Glomerular endothelial cell (primary cell): Measurements from ENCODE around the gene INTS1. TPM values are rescaled to one million over a fixed set of nuclear protein-coding genes. Genes with fewer than 3 reads are reported as not detected.

Source experiments
- DNase-seq: peaks from one replicate; pipeline ENCODE4 v3.0.0-alpha.2; 2011; ENCODE audit warnings: low read depth, low spot score; ENCODE audit errors: extremely low read depth
- total RNA-seq: library from RNA; depleted of rRNA; stranded (reverse); fragments of >200 nt; gene quantifications from 2 replicates; pipeline ENCODE4 v1.2.3, GENCODE V29; 2015

Gene INTS1, protein sequence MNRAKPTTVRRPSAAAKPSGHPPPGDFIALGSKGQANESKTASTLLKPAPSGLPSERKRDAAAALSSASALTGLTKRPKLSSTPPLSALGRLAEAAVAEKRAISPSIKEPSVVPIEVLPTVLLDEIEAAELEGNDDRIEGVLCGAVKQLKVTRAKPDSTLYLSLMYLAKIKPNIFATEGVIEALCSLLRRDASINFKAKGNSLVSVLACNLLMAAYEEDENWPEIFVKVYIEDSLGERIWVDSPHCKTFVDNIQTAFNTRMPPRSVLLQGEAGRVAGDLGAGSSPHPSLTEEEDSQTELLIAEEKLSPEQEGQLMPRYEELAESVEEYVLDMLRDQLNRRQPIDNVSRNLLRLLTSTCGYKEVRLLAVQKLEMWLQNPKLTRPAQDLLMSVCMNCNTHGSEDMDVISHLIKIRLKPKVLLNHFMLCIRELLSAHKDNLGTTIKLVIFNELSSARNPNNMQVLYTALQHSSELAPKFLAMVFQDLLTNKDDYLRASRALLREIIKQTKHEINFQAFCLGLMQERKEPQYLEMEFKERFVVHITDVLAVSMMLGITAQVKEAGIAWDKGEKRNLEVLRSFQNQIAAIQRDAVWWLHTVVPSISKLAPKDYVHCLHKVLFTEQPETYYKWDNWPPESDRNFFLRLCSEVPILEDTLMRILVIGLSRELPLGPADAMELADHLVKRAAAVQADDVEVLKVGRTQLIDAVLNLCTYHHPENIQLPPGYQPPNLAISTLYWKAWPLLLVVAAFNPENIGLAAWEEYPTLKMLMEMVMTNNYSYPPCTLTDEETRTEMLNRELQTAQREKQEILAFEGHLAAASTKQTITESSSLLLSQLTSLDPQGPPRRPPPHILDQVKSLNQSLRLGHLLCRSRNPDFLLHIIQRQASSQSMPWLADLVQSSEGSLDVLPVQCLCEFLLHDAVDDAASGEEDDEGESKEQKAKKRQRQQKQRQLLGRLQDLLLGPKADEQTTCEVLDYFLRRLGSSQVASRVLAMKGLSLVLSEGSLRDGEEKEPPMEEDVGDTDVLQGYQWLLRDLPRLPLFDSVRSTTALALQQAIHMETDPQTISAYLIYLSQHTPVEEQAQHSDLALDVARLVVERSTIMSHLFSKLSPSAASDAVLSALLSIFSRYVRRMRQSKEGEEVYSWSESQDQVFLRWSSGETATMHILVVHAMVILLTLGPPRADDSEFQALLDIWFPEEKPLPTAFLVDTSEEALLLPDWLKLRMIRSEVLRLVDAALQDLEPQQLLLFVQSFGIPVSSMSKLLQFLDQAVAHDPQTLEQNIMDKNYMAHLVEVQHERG (N-terminal part only)
- 67.0 and 85.4 TPM in 2 replicates for total RNA-seq

DNA sequence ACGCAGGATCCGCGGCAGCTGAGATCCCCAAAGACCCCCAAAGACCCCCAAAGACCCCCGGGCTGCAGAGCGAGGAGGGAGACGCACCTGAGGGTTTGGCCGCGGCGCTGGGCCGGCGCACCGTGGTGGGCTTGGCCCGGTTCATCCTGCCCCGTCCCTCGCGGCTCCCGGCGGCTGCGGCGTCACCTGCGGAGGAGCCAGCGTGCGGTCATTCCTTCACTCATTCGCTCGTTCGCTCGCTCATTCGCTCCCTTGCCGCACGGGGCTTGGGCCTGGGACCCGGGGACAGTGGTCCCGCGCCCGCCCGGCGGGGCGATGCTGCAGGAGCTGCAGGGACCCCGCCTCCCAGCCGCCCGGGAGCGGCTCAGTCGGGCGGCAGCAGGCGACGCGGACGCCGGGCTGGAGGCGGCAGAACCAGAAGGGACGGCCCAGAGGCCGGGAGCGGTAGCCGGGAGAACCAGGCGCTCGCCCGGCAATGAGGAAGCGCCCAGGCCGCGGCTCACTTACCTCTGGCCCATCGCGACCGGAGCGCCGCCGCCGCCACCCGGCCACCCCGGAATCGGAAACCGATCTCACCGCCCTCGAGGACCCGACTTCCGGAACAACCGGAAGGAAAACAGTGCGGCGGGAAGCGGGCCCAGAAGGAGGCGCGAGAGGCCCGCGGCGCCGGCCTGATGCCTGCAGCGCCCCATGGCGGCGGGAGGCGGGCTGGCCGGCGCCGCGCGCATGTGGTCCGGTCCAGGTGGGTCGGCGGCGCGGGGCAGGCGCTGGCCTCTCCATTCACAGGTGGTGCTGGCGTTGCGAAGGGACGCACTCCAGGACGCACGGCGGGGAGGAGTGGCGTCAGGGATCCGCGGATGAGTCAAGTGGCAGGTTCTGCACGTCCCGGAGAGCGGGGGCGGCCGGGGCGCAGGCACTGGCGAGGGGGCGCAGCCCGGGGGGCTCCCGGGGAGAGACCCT, at the start of gene INTS1:
TSS of gene INTS1 (minus strand) at position 574 of the 960 bp plus-strand sequence. CDS start at position 145, 429 bp downstream.
- no peak for DNase-seq

DNA sequence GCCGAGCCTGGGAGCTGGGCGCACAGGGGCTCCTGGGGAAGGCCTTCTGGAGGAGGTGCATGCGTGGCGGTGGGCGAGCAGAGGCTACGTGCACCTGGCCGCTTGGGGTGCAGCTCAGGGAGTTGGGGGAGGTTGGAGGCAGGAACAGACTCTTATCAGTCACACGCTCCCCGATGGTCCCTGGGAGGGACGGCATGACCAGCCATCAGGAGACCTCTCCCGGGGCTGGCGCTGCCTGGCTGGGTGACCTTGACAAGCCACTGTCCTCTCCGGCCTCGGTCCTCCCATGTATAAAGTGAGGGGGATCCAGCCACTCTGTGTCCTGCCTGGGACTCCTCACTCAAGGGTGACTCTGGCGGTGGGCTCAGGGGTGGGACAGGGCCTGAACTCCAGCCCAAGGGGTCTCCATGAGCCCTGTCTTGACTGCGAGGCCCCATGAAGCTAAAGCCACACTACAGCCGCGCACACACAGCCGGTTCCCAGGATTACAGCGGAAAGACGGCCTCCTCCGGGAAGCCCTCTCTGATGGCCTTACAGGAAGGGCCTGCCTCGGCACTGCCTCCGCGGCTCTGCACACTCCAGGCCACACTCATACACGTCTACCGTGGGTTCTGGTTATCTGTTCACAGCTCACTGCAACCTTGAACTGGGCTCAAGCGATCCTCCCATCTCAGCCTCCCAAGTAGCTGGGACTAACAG, 49.5 kb upstream of the INTS1 start:
- no peak for DNase-seq

DNA sequence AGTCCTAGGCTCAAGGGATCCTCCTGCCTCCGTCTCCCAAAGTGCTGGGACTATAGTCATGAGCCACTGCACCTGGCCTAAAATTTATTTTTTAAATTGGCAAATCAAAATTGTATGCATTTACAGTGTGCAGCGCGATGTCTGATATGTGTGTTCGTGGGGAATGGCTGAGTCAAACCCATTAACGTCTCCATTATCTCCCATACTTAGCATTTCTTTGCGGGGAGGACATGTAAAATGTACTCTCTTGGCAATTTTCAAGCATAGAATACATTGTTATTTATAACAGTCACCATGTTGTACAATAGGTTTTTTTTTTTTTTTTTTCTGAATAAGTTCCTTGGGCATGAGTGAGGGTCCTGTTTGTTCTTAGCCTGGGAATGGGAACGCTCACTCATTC, 48.0 kb upstream of the INTS1 start:
- DNase-seq = no peak

DNA sequence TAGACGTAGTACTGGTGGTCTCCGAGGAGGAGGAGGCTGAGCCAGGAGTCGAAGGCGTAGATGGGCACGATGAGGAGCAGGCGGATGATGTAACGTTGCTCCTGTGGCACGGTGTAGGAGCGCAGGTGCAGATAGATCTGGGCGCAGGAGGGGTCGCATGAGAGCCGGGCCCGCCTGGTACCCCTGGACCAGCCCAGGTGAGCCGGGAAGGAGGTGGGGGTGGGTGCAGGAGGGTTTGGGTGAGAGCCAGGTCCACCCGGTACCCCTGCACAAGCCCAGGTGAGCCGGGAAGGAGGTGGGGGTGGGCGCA, 46.6 kb upstream of the INTS1 start:
- no peak for DNase-seq

DNA sequence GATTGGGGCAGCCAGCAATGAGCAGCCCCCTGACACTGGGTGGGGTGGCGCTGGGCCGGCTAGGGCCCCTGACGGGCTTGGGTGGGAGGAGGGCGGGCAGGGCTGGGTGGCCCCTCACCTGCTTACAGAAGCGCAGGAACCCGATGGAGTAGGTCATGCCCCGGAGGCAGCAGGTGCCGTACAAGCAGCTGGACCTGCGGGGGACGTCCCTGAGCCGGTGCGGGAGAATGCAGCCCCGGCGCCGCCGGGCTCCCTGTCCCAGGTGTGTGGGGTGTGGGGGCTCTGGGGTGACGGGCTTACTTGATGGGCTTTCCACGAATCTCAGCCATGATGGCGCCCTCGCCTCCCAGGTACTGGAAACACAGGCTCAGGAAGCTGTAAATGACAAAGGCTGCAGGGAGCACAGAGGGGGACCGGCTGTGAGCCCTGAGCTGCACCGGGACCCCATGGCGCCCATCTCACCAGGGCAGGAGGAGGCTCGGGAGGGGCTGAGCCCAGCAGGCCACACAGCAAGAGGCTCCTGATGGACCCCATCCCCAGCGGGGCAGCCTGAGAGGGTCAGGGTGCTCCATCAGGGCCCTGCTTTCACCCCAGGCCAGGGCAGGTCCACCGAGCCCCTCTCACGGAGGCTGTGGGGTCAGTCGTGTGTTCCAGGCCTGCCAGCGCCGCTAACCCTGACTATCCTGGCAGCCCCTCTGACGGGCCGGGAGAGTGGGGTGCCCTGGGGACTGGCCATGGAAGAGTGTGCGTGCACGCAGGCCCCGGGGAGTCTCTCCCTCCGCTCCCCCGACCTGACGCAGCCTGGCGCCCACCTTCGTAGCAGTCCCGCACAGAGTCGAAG, 46.0 kb upstream of the INTS1 start:
- DNase-seq = no peak

DNA sequence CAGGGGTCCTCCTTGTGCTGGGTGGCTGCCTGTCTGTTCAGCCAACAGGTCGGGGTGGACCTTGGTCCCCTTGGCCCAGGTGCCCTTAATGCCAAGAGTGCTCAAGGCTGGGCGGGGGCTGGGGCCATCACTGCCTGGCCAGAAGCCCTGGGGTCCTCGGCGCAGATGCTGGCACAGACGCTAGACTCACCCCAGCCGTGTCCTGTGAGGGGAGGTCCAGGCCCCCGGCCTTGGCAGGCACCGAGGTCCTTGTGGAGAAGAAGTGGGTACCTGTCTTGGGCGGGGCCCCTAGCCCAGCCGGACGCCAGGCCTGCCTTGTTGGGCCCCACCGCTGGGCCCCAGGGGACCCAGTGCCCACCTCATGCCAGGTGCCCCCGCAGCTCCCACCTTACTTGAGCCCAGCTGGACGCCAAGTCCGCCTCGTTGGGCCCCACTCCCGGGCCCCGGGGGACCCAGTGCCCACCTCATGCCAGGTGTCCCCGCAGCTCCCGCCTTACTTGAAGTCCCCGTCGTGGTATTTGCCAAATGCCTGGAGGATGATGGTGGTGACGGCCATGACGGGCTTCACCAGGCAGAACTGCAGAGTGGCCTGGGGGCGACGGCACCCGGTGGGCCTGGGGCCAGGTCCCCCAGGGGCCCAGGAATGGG, 45.3 kb upstream of the INTS1 start:
- no peak for DNase-seq

DNA sequence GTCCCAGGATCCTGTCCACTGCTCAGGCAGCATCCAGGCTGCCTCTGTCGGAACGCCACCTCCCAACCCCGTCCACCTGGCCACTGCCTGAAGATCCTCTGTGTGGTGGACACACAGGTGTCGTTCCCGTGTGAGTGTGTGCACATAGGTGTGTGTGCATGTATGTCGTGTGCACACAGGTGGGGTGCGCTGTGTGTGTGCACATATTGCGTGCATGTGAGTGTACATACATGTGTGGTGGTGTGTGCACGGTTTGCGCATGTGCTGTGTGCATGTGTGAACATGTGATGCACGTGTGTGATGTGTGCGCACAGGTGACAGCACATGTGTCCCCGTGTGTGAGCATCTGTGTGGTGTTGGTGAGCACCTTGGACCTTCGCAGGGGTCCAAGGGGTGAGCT, 44.8 kb upstream of the INTS1 start:
- no peak for DNase-seq

DNA sequence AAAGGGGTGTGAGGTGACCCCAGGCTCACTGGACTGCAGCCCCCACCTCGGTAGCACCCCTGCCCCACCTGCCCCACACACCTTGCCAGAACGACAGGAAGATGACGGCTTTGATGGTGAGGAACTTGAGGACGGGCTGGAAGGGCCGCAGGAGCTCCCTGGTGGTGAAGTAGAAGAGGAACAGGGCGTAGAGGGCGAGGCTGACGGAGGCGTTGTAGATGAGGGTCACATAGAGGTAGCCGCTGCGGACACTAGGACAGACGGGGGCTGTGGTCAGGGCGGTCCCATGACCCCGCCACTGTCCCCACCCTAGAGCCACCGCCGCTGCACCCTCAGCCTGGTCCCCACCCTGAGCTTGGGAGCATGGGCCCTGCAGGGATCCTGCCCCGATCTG, 44.2 kb upstream of the INTS1 start:
- DNase-seq = no peak

DNA sequence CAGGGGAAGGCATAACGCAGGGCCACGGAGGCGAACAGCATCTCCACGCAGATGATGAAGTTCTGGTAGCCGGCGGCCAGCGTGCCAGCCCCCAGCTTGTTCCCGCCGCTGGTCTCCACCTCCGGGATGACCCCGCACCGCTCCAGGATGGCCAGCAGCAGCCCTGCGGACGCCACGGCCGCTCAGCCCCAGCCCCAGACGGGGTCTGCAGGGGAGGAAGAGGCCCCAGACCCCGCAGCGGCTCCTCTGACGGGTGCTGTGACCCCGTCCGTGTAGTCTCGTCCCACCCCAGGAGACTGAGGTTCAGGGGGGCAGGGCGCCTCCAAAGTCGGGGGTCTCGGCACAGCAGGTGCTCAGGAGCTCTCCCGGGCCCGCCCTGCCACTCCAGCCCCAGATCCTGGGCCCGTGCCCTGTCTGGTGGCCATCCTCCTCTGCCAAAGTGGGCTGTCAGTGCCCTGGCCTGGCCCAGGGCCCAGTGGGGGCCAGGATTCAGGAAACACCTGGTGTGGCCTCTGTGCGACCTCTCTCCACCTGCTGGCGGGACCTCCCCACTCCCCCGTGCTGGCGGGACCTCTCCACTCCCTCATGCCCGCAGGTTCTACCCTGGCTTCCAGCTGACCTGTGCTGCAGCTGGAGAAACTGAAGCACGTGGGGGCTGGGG, 43.7 kb upstream of the INTS1 start:
- no peak for DNase-seq

DNA sequence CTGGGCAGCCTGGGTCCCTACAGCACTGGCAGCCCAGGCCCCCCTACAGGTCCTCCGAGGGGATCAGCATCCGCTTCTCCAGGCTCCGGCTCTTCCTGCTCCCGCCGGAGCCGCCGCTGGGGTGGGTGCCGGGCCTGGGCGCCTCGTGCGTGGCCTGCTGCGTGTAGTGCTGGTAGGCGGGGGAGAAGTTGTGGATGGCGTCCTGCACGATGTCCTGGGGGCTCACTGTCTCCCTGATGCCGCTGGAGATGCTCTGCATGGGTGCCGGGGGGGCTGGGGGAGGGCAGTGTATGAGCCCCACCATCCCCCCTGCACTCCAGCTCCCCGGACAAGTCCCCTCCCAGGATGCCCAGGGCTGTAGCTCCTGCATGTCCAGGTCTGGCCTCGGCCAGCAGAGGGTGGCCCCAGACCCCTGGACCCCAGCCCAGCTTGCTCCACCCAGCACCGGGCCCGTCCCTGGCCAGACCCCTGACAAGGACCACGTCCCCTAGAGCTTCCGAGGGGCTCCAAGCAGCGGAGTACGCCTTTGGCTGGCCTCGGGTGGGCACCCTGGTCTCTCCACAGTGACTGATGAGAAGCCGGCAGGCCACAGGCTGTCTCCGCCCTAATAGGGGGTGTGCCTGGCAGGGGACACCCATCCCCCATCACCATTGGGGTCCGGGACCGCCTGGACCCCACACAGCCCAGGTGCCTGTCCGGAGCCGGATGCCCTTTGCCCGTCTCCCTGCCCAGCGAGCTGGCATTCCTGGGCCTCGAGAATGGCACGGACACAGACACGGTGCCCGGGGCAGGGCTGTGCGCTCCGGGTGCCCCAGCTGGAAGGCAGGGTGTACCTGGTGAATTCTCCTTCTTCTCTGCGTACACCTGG, 43.0 kb upstream of the INTS1 start:
- DNase-seq = no peak

DNA sequence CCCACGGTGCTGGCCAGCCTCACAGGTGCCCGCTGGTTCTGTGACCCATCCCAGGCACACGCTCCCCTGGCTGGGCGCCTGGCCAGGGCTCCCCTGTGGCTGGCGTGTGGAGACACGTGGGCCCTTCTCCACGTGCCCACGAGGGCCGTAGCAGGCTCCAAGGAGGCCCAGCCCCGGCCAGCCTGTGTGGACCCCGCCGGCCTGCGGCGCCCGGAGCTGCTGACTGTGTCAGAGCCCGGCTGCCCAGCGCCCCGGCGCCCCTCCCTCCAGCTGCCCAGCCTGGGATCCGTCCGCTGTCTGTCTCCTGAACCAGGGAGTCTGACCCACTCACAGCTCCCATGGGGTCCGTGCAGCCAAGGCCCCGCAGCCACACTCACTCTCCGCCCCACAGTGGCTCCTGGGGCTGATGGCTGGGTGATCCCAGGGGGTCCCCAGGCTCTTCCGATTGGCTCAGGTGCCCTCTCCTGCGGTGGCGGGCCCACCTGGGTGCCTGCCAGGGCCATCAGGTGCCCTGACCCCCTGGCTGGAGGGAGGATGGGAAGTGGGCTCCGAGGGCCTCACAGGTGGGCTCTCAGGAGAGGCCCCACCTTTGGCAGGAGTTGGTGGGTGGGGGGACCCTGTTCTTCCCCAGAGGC, 42.2 kb upstream of the INTS1 start:
- no peak for DNase-seq

DNA sequence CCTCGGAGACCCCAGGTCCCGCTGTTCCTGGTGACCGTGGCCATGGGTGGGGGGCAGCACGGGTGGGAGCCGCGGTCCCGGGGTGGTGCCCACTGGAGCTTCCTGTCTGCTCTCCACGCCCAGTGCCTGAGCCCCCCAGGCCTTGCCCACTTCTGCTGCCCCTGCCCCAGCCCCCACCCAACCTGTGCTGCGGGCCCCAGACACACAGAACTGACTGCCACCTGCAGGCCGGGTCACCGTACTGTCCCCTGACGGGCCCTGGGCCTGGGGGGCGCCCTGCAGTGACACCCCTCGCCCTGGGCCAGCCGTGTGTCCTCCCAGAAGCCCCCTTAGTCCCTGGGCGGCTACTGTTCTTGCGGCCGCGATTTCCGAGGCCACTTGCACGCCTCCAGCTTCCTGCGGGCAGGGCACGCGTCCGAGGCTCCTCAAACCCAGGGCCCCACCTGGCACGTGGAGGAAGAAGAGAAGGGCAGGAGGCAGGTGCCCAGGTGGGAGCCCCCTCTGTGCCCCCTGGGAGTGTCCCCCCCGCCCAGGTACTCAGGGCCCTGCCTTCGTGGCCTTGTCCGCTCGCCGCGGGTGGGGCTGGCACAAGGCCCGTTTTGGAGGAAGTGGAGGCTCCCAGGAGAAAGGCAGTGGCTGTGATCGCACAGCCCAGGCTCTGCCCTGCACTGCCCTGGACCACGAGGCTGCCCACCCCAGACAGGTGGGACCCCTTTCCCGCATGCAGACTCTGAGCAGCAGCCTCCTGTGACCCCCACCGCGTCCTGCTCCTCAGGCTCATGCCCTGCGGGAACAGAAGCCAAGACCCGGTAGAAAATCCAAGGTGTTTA, 41.4 kb upstream of the INTS1 start:
- DNase-seq = no peak

DNA sequence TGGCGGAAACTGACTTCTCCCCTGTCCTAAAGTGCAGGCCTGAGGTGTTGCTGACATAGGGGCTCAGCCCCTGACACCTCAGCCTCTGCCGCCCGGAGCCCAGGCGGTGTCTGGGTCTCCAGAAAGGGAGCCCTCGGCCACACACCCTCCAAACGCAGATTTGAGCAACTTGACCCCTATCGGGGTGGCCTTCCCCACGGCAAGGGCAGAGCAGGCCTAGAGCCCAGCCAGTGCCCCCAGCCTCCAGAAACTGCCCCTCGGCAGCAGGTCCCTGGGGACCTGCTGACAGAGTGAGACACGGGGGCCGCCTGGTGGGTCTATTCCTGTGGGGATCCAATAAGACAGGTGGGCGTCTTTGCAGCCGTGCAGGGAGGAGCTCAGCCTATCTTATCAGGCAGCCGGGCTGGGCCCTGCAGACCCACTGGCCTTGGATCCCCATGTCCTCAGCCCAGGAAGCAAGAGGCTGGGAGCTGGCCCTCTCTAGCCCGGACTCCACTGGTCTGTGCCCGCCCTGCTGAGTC, 40.8 kb upstream of the INTS1 start:
- no peak for DNase-seq

DNA sequence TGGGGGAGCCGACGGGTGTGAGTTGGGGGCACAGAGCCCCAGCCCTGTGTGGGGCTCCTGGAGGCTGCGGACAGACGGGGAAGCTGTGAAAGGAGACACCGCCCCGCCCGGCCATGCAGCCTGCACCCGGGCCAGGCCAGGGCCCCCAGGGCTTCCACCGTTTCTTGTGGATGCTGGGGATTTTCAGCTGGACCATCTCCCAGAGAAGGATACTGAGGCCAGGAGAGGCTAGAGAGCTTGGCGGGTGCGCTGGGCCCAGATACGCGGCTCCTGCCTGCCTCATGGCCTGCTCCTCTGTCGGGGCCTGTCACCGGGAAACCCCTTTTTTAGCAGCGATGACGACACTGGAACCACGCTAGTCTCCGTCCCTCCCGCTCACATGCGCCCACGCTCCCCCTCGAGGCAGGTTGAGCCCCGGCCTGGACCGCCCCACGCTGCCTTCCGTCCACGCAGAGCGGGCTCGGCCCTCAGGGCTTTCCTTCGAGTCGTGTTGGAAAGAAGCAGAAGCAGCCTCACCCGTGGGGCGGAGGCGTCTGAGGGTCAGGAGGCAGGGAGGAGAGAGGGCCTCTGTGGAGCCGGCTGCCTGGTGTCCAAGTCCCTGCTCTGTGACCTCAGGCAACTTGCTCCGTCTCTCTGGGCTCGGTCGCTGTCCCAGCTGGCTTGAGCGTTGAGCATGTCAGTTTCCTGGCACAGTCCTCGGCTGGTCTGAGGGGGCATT, 40.1 kb upstream of the INTS1 start:
- no peak for DNase-seq
